Measurements from ENCODE around the gene SPATA9.
A peak's percentile ranks its signal among the peaks of the same experiment; 100 is the strongest.

The SPATA9 gene

DNA sequence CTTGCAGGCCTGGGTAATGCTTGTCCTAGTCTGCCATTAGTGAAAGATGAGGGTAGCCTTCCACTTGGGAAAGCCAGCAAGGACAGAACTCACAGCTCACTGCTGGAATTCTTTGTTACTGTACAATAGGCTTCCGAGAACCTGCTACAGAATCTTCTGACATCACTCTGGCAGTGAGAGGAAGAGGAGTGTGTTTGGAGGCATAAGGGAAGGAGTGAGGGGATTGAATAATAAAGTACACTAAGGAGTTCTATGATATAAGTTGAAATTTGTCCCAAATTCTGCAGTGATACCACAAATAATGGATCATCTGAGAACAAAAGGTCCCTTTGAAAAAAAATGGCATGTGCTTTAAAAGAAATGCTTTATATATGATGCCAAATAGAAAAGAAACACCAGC, at the start of gene SPATA9:
TSS of gene SPATA9 (minus strand) at position 101 of the 400 bp plus-strand sequence. CDS start 137 bp downstream, outside the sequence.
- DNase-seq, result no peak

- no peak for DNase-seq
These were observed 49.1 kb upstream of the SPATA9 start for GRCh38 chr5:95731571-95732554.

DNA sequence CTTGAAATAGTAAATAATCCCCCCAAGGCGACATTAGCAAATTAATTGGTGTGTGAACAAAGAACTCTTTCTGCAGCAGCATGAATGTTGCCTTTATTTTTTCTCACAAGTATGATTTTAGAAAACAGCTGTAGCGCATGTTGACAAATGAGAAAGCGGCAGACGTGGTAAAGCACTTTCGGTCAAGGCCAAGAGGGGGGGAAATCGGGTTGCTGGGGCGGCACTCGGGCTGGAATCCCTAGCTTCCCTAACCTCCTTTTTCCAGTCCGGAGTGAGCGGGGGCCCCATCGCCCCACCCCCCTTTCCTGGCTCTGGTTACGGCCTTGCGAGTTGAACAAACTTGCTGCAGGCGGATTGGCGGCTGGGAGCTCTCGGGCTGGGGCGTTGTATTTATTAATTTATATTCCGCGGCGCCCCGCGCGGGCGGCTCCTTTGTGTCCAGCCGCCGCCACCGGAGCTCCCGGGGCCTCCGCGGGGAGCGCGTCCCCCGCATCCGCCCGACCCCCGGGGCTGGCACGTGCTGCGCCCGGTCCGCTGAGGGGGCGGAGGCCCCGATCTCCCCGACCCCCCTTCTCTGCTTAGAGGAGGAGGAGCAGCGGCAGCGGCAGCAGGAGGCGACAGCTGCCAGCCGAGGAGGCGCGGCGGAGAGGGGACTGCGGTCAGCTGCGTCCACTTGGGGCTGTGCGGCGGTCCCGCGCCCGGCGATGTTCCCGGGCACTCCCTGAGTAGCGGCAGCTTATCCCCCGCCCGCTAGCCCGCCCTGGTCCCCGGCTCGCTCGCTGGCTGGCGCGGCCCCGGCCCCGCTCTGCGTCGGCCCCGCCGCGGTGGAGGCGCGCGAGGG, 48.2 kb upstream of the SPATA9 start, which contains the start of gene RHOBTB3:
TSS of gene RHOBTB3 (plus strand) at position 607 of the 841 bp plus-strand sequence. CDS start 347 bp downstream, outside the sequence.
- DNase-seq, result peak; percentile 61

GRCh38 chr5:95730011-95730700, 47.4 kb upstream of the SPATA9 start:
- DNase-seq, result no peak

- no peak for DNase-seq
These were observed 46.6 kb upstream of the SPATA9 start for GRCh38 chr5:95729115-95730010.

DNA sequence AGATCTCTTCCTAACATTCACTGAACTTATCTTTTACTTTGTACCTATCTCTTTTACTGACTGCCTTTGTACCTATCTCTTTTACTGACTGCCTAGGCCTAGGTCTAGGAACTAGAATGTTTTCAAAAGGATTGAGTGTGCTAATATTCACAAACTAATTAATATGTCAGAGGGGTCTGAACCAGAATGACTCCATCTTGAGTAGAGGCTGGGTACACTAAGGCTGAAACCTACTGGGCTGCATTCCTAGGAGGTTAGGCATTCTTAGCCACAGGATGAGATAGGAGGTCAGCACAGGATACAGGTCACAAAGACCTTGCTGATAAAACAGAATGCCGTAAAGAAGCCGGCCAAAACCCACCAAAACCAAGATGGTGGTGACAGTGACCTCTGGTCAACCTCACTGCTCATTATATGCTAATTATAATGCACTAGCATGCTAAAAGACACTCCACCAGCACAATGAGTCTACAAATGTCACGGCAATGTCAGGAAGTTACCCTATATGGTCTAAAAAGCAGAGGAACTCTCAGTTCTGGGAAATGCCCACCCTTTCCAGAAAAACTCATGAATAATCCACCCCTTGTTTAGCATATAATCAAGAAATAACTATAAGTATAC, 45.8 kb upstream of the SPATA9 start:
- peak; percentile 38 for DNase-seq

GRCh38 chr5:95727764-95728191, 45.0 kb upstream of the SPATA9 start:
- DNase-seq, result no peak

DNA sequence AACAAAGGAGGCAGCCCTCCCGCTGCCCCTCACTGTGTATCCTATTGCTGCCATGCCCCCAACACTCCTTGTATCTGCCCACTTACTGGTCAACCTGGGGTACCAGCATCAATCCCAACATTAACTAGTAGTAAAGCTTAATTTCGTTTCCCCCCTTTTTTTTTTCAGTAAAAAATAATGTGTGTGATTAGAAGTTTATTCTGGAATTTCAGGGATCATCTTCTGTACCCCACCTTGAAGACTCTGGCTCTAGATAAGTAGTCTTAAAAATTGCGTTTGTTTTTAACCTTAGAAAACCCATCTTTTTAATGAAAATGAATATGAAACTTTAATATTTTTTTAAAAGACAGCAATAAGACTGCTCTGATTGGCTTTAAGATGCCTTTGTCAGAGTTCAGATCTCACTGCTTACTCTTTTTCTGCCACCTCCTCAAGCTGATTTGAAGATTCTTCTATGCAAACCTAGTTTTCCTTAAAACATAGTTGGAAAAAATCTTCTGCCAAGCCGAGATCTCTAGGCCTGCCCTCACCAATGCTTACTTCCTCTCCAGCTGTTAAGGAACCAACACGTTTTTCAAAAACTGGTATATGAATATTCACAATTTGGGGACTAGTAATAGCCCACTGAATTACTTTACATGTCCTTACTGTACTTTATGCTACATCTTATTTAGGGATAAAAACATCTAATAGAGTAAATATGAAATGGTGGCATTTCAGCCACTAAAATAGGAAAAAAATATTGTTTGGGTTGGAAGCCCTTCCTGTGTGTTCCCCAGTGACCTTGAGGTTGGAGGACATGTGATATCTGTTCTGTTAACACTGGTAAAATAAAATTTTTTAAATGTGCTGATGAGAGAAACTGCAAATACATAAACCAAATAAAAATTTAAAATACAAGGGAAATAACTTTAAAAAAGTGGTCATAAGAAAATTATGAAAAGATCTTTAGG, 44.3 kb upstream of the SPATA9 start:
- no peak for DNase-seq

DNA sequence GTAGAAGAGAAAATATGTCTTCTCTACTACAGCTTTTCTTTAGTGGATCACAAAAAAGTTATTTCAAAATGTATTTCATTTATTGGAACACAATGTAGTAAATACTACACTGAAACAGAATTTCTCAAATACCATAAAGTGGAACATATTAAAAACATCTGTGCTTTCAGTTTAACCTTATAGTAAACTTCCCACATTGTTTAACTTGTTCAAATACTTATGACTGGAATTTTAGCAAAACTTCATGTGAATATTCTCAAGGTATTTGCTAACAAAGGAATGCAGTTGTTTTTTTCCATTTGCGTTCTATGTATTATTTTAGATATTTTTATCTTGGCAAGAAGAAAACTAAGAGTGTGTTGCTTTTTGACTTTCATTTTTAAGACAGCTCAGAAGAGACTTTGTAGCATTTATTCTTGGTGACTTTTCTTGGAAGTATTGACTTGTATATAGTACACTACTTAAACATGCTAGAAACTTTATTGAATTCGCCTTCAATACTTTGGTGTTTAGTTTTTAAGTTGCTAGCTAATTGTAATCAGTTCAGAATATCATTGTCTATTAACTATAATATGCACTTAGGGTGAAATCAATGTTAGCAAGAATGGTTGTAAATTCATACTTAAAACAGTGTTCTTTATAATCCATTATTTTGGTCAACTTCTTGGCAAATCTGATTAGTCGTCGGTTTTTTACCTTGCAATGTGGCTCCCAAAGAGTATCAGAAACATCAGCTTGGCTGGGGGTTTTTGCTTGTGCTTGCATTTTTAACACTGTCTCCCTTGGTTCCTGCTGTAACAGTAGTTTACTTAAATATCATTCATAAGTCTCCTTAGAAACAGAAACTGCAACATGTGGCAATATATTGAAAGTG, 43.4 kb upstream of the SPATA9 start:
- DNase-seq, result no peak

GRCh38 chr5:95725071-95725820, 42.5 kb upstream of the SPATA9 start:
- DNase-seq, result no peak

- peak; percentile 40 for DNase-seq
These were observed 41.0 kb upstream of the SPATA9 start for GRCh38 chr5:95723632-95724369.

DNA sequence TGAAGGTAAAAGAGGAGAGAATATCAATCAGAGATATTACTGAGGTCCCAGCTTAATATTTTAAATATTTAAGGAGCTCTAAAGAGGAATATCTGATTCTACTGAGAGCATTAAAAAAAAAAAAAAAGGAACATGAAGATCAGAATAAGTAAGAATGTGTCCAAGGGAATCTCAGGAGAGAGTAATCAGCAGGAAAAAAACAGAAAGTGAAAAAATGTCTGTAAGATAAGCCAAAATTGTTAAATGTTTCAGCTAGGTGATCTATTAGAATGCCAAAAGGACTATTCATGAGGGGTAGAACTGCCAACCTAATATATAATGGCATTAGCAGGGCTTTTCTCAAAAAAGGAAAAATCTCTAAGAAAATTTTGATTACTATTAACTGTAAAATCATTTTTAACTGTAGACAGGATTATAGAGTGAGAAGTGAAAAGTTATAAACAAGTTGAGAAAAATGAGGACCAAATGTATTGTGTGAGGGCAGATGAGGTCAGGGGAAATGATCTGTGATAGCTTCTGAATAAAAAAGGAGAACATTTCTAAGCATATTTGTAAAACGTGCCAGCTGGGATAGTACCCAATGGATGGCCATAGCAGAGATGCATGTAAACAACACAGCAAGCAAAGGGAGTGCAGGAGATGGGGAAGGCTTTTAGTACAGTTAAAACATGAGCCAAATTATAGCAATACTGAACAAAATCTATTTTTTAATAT, 38.9 kb upstream of the SPATA9 start:
- DNase-seq, result no peak

- no peak for DNase-seq
These were observed 37.4 kb upstream of the SPATA9 start for GRCh38 chr5:95720094-95720786.

DNA sequence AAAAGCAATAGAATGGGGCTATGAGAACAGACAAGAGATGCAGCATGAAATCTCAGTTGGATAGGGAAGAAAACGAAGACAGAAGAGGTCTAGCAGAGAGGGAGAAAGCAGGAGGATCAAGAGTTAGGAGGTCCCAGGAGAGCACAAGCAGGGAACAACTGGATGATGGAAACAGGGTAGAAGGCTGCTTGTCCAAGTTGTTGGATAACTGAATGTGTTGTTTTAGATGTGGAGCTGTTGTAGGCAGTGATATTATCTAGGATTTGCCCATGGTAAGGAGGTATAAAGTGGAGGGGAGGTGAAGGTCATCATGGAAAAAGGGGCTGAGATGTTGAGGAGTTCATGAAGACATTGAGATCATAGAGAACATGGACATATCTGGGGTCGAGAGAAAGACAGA, 35.9 kb upstream of the SPATA9 start:
- DNase-seq, result no peak

DNA sequence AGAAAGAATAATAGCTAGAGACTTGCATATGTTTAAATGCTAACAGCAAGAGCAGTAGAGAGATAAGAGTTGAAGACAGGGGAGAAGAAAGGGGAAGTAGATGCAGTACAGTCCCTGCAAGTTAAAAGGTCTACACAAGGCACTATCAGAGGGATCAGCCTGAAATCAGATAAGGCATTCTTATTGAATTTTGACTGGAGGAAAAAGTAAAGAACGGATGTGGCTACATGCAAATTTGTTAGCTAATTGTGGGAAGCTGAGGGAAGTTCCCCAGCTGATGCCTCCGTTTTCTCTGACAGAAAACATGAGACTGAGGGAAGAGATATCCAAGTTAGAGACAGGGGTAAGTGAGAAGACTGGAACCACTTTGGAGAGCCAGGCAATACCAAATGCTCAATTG, 35.4 kb upstream of the SPATA9 start:
- peak; percentile 94 for DNase-seq

- no peak for DNase-seq
These were observed 34.6 kb upstream of the SPATA9 start for GRCh38 chr5:95717439-95717838.

Data from GF-D8 (cell line).